IPS-NIHi11 (cell line): Measurements from ENCODE around the gene MGAM2.
A peak's percentile ranks its signal among the peaks of the same experiment; 100 is the strongest.
"Not testable (repeated sequence)": the region's sequence is repeated elsewhere in the genome, so short reads cannot be mapped to it uniquely, and the experiment has no call there.

ENCODE experiments used
- DNase-seq: peaks from one replicate; pipeline ENCODE4 v3.0.0; 2012; ENCODE audit warnings: mixed read lengths, low spot score

MGAM2 gene

GRCh38 chr7:142111499-142111898 is at the start of gene MGAM2:
Gene MGAM2 (plus strand): TSS chr7:142111718. CDS start chr7:142116874, 5,156 bp downstream.
- DNase-seq = no peak

GRCh38 chr7:142063551-142064442 is 47.7 kb upstream of the MGAM2 start:
- no peak for DNase-seq

- DNase-seq = no peak
Observed at GRCh38 chr7:142066536-142066935, 45.0 kb upstream of the MGAM2 start.

GRCh38 chr7:142077762-142078161 is 33.8 kb upstream of the MGAM2 start:
- no peak for DNase-seq

GRCh38 chr7:142083605-142084004 is 27.9 kb upstream of the MGAM2 start:
- DNase-seq = no peak

GRCh38 chr7:142085428-142085827 is 26.1 kb upstream of the MGAM2 start:
- no peak for DNase-seq

- DNase-seq = no peak
Observed at GRCh38 chr7:142088022-142088714, 23.4 kb upstream of the MGAM2 start.

GRCh38 chr7:142089035-142089434 is 22.5 kb upstream of the MGAM2 start:
- no peak for DNase-seq

GRCh38 chr7:142091961-142092360 is 19.6 kb upstream of the MGAM2 start:
- no peak for DNase-seq

GRCh38 chr7:142094861-142095260 is 16.7 kb upstream of the MGAM2 start:
- DNase-seq = no peak

GRCh38 chr7:142097571-142097970 is 13.9 kb upstream of the MGAM2 start:
- no peak for DNase-seq

- DNase-seq = no peak
Observed at GRCh38 chr7:142098004-142098403, 13.5 kb upstream of the MGAM2 start.

- DNase-seq = not testable (repeated sequence)
Observed at GRCh38 chr7:142099347-142099746, 12.2 kb upstream of the MGAM2 start.

GRCh38 chr7:142100634-142101033 is 10.9 kb upstream of the MGAM2 start:
- DNase-seq = no peak

GRCh38 chr7:142101794-142102193 is 9.7 kb upstream of the MGAM2 start:
- not testable (repeated sequence) for DNase-seq

- no peak for DNase-seq
Observed at GRCh38 chr7:142104550-142105527, 6.7 kb upstream of the MGAM2 start.

- no peak for DNase-seq
Observed at GRCh38 chr7:142108728-142109505, 2.6 kb upstream of the MGAM2 start.

- DNase-seq = no peak
Observed at GRCh38 chr7:142110098-142110497, 1.4 kb upstream of the MGAM2 start.

GRCh38 chr7:142110638-142111037 is 880 bp upstream of the MGAM2 start:
- no peak for DNase-seq

- peak; percentile 40 for DNase-seq
Observed at GRCh38 chr7:142112086-142112485, 568 bp downstream of the MGAM2 start.

GRCh38 chr7:142114207-142114606 is 2.7 kb downstream of the MGAM2 start:
- no peak for DNase-seq
